ENCODE measurements around the gene STARD10. TPM values are rescaled to one million over a fixed set of nuclear protein-coding genes. Genes with fewer than 3 reads are reported as not detected.
A peak's percentile ranks its signal among the peaks of the same experiment; 100 is the strongest.

STARD10 gene
- total RNA-seq, 2 experiments from 2014 or later: 10.5 to 12.9 TPM

- Mint-ChIP-seq H3K4me3 (peak overlapping the region; percentile 96), H3K9me3 (no peaks in the 10 kb centered on the region), H3K27me3 (no peaks in the 10 kb centered on the region), H3K36me3 (ENCODE audit: low read depth) (peaks cover 10% of the 10 kb centered on the region), H3K27ac (peak overlapping the region; percentile 86), H3K4me1 (ENCODE audit: low read depth) (peaks cover 63% of the 10 kb centered on the region)
- no peak for DNase-seq
- Histone ChIP-seq H3K36me3 (ENCODE audit: insufficient read depth, low read length) (peaks cover 4% of the 10 kb centered on the region), H3K27me3 (ENCODE audit: control insufficient read depth in 1 of 2, insufficient read depth in 2 of 2, low read length in 2 of 2) (no peaks in the 10 kb centered on the region), H3K4me1 (ENCODE audit: insufficient read depth, low read length) (peaks cover 49% of the 10 kb centered on the region), H3K9me3 (ENCODE audit: control insufficient read depth in 1 of 2, insufficient read depth in 1 of 2, low read length in 2 of 2) (no peaks in the 10 kb centered on the region), H3K27ac (ENCODE audit: low read depth in 1 of 2, low read length in 2 of 2) (peak overlapping the region in 1 of 2 donors; percentile 5), H3K4me3 (ENCODE audit: low read length) (no peak overlapping the region)
- intact Hi-C loops (cut with DNase I, micrococcal nuclease): loop anchor here in 1 of 2 experiments (5.0 kb wide), 1 partner anchor 42 kb away; the partner anchor contains the start of gene STARD10
- ChIA-PET POLR2A (interaction anchor here (1.6 kb wide), 1 partner anchor 28 kb away, joined by 4 read pairs; no protein-coding TSS in a partner anchor), CTCF (interaction anchor here (1.2 kb wide), 1 partner anchor 26 kb away, joined by 4 read pairs; no protein-coding TSS in a partner anchor)
- TF ChIP-seq CTCF (IDR thresholded peaks at IDR 0.05): no peak
- ATAC-seq (ENCODE audit: poor library complexity): no peak
Observed at GRCh38 chr11:72750556-72751115, 43.2 kb downstream of the STARD10 start.

GRCh38 chr11:72750086-72750485 lies 43.8 kb downstream of the STARD10 start:
- DNase-seq: no peak
- Histone ChIP-seq H3K36me3 (ENCODE audit: insufficient read depth, low read length) (peaks cover 4% of the 10 kb centered on the region), H3K4me1 (ENCODE audit: insufficient read depth, low read length) (peaks cover 53% of the 10 kb centered on the region), H3K27me3 (ENCODE audit: control insufficient read depth in 1 of 2, insufficient read depth in 2 of 2, low read length in 2 of 2) (no peaks in the 10 kb centered on the region), H3K9me3 (ENCODE audit: control insufficient read depth in 1 of 2, insufficient read depth in 1 of 2, low read length in 2 of 2) (no peaks in the 10 kb centered on the region), H3K27ac (ENCODE audit: low read depth in 1 of 2, low read length in 2 of 2) (peak overlapping the region in 1 of 2 donors; percentile 5), H3K4me3 (ENCODE audit: low read length) (no peak overlapping the region)
- intact Hi-C loops (cut with DNase I, micrococcal nuclease): loop anchor here in 1 of 2 experiments (5.0 kb wide), 1 partner anchor 42 kb away; the partner anchor contains the start of gene STARD10
- no peak for ATAC-seq (ENCODE audit: poor library complexity)
- peak overlapping the region; percentile 86 for H3K27ac Mint-ChIP-seq
- peaks cover 10% of the 10 kb centered on the region for H3K36me3 Mint-ChIP-seq (ENCODE audit: low read depth)
- H3K4me3 Mint-ChIP-seq: no peak overlapping the region
- H3K9me3 Mint-ChIP-seq: no peaks in the 10 kb centered on the region
- H3K4me1 Mint-ChIP-seq (ENCODE audit: low read depth): peaks cover 63% of the 10 kb centered on the region
- CTCF ChIA-PET: interaction anchor here (1.2 kb wide), 1 partner anchor 25 kb away, joined by 4 read pairs; no protein-coding TSS in a partner anchor
- POLR2A ChIA-PET: interaction anchor here (1.6 kb wide), 1 partner anchor 28 kb away, joined by 4 read pairs; no protein-coding TSS in a partner anchor
- H3K27me3 Mint-ChIP-seq: no peaks in the 10 kb centered on the region
- no peak for TF ChIP-seq CTCF (IDR thresholded peaks at IDR 0.05)

- DNase-seq (no peak), ATAC-seq (ENCODE audit: poor library complexity) (no peak)
- TF ChIP-seq CTCF (IDR thresholded peaks at IDR 0.05): no peak
- CTCF ChIA-PET: no interaction called here
- Mint-ChIP-seq H3K36me3 (ENCODE audit: low read depth) (peaks cover 6% of the 10 kb centered on the region), H3K9me3 (no peaks in the 10 kb centered on the region), H3K4me1 (ENCODE audit: low read depth) (peaks cover 73% of the 10 kb centered on the region), H3K27me3 (no peaks in the 10 kb centered on the region), H3K27ac (peak overlapping the region; percentile 14), H3K4me3 (no peak overlapping the region)
- POLR2A ChIA-PET: interaction anchor here (1.0 kb wide), 1 partner anchor 11 kb away, joined by 3 read pairs; no protein-coding TSS in a partner anchor
- intact Hi-C loops (cut with DNase I, micrococcal nuclease): no loop called here
- Histone ChIP-seq H3K9me3 (ENCODE audit: control insufficient read depth in 1 of 2, insufficient read depth in 1 of 2, low read length in 2 of 2) (no peaks in the 10 kb centered on the region), H3K36me3 (ENCODE audit: insufficient read depth, low read length) (peaks cover 4% of the 10 kb centered on the region), H3K27me3 (ENCODE audit: control insufficient read depth in 1 of 2, insufficient read depth in 2 of 2, low read length in 2 of 2) (no peaks in the 10 kb centered on the region), H3K27ac (ENCODE audit: low read depth in 1 of 2, low read length in 2 of 2) (no peak overlapping the region), H3K4me1 (ENCODE audit: insufficient read depth, low read length) (peaks cover 63% of the 10 kb centered on the region), H3K4me3 (ENCODE audit: low read length) (no peak overlapping the region)
Observed at GRCh38 chr11:72747289-72747855, 46.5 kb downstream of the STARD10 start.

All from CD4-positive, alpha-beta T cell (primary cell).